GM21737 (cell line): ENCODE measurements around the gene GNG13.
"Not testable (repeated sequence)": the region's sequence is repeated elsewhere in the genome, so short reads cannot be mapped to it uniquely, and the experiment has no call there.

Source experiments
- ATAC-seq: cut with Tn5 transposase; IDR thresholded peaks from one replicate; pipeline ENCODE4 v1.9.1; 2021; ENCODE audit warnings: mild to moderate bottlenecking, moderate library complexity; ENCODE audit not compliant: unreplicated experiment

Gene GNG13

DNA sequence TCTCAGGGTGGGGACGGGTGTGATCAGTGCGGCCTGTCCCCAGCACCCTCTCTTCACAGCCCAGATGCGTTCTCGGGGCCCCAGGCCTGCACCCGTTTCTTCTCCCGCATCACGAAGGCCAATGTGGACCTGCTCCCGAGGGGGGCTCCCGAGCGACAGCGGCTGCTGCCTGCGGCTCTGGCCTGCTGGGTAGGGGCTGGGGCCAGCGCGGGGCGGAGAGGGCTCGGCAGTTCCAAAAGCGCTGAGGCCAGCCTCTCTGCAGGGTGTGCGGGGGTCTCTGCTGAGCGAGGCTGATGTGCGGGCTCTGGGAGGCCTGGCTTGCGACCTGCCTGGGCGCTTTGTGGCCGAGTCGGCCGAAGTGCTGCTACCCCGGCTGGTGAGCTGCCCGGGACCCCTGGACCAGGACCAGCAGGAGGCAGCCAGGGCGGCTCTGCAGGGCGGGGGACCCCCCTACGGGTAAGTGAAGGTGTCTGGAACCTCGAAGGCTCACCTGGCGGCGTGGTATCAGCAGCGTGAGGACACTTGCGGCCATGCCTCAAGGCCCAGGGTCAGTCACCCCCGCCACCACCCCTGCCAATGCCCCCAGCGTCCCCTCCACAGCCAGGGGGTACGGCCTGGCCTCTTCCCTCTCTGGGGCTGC is 35.6 kb downstream of the GNG13 start:
- no peak for ATAC-seq

DNA sequence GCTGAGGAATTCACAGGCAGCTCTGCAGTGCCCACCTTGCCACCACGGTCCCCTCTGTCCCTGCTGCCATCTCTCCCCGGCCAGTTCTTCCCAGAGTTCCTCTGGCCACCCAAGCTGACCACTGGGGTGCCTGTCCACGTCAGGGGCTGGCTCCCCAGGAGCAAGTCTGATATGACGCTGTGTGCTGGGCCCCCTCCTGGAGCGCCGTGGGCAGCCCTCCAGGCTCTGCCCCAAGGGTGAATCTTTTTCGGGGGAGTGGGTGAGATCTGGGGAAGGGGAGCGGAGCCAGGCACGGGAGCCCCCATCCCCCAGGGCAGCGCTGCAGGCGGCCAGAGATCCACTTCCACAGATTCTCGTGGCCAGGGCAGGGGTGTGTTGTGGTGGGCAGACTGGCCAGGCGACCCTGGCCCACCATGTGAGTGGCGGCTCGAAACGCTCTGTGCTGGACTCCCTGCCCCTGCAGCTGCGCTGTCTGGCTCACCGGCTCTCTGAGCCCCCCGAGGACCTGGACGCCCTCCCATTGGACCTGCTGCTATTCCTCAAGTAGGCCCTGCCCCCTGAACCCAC is 36.3 kb downstream of the GNG13 start:
- ATAC-seq: no peak

DNA sequence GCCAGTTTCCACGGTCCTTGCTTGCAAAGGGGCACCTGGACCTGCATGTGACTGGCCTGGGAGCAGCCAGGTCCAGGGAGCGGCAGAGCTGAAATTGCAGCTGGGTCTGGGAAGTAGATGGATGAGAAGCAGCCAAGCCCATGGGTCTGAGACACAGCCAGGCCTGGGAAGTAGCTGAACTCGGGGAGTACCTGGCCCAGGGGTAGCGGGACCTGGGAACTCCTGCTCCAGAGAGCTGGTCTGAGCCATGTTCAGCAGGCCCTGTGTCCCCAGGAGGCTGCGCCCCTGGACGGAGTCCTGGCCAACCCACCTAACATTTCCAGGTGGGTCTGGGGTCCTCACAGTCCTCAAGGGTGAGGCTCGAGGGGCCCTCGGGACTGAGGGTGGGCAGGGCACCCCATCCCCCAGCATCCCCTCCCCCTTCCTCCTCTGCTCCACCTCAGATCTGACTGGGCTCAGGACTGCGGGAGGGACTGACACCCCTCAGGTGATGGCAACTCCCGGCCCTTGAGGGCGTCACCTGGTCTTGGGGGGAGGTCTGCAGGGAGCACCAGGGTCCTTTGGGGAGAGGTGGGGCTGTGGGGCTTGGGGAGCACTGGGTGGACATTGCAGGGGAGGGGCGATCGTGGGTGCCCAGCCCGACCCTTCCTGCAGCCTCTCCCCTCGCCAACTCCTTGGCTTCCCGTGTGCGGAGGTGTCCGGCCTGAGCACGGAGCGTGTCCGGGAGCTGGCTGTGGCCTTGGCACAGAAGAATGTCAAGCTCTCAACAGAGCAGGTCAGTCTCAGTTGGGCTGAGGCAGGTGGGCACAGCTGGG is 37.0 kb downstream of the GNG13 start:
- ATAC-seq: no peak

DNA sequence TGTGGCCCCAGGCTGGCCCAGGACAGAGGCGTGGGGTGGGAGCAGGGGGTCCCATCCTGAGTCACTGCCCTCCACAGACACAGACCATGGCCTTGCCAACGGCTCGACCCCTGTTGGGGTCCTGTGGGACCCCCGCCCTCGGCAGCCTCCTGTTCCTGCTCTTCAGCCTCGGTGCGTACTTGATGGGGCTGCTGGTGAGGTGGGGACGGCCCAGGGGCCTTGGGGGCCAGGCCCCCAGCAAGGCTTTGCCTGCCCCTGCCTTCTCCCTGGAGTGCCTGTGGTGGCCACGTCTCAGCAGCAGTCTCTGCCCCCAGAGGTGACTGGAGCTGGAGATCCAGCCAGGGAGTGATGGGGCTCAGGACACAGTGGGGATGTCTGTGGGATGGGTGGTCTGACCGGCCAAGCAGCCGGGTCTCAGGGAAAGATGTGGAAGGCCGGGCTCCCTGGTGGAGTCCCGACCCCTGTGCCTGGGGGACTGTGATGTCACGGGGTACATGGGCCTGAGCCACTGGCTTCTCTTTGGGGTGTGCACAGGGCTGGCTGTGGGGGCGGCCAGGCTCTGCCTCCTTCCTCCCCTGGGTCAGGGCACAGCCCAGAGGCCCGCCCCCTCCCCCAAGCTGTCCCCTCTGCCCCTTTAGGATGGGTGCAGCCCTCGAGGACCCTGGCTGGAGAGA is 37.8 kb downstream of the GNG13 start:
- no peak for ATAC-seq

DNA sequence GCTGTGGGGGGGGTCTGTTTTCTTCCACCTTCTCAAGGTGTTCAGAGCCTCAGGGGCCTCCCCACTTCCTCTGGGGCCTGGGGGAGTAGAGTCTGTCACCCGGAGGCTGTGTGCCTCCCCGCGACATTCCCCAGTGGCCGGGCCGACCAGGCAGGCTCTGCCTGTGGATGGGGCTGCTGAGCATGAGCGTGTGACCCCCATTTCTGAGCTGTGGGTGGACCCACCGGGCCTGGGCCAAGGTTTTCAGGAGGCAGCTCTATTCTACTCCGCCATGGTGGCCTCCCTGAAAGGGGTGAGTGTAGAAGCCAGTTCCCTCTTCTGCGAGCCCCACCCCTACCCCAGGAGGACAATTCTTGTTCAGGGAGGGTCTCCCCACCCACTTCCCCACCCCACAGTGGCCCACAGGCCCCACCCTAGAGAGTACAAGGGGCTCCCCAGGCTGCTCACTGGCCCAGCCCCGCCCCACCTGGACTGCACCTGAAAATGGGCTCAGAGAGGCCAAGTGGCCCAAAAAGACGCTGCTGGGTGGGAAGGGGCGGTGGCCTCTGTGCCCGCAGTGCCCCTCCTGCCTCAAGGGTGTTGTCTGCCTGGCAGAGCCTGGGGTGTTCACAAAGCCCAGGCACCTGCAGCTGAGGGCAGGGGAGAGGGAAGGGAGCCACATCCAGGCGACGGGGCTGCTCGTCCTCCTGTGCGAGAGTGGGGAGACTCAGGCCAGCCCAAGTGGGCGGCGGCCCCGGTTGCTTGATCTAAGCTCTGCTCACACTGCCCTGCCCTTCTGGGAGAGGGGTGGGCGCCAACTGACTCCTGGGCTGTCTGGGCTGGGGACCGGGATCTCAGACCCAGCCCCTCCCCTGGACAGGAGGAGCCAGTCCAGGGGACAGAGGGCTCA is 38.7 kb downstream of the GNG13 start:
- no peak for ATAC-seq

DNA sequence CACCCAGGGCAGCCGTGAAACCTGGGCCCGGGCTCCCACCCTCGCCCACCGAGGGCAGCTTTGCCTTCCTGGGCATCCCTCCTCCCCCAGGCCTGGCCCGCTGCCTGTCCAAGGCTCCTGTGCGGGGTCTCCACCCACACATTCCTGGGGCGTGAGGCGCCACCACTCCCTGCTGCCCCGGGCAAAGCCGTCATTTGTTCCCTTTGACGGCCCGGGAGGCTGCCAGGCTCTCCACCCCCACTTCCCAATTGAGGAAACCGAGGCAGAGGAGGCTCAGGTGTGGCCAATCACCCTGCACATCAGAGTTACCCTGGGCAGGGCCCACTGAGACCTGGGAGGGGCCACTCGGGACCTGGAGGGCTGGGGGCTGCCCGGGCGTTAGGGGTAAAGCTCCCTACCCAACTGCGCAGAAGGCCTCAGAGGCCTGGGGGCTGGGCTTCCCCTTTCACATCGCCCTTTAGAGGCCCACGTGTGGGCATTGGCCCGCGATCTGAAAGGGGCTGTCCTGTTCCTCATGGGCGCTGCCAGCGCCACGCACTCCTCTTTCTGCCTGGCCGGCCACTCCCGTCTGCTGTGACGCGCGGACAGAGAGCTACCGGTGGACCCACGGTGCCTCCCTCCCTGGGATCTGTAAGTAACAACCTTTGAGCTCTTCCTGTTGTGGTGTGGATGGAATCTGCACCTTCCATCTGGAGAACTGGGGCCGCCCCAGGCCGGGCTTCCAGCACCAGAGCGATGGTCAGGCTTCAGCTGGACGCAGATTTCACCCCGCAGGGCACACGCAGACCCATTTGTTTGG is 39.8 kb downstream of the GNG13 start, which contains the start of gene MSLN:
Gene MSLN (plus strand): TSS at position 190 of the 799 bp plus-strand sequence. CDS start 1,947 bp downstream, outside the sequence.
- no peak for ATAC-seq

DNA sequence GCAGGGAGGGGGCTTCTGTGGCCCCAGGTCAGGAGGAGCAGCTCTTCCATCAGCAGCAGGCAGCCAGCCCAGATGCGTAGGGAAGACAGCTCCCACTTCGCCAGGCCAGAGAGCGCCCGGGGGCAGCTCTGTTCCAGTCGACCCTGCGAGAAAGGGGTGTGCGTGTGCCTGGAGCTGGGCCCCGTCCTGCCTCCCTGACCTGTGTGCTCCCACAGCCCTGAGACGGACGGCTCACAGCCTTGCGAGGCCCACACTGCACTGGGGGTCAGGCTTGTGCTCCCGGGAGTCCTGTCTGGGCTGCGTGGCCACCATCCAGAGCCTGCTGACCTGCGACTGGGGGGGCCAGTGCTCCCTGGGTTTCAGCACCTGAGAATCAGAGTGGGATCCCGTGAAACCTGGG is 40.5 kb downstream of the GNG13 start:
- no peak for ATAC-seq

DNA sequence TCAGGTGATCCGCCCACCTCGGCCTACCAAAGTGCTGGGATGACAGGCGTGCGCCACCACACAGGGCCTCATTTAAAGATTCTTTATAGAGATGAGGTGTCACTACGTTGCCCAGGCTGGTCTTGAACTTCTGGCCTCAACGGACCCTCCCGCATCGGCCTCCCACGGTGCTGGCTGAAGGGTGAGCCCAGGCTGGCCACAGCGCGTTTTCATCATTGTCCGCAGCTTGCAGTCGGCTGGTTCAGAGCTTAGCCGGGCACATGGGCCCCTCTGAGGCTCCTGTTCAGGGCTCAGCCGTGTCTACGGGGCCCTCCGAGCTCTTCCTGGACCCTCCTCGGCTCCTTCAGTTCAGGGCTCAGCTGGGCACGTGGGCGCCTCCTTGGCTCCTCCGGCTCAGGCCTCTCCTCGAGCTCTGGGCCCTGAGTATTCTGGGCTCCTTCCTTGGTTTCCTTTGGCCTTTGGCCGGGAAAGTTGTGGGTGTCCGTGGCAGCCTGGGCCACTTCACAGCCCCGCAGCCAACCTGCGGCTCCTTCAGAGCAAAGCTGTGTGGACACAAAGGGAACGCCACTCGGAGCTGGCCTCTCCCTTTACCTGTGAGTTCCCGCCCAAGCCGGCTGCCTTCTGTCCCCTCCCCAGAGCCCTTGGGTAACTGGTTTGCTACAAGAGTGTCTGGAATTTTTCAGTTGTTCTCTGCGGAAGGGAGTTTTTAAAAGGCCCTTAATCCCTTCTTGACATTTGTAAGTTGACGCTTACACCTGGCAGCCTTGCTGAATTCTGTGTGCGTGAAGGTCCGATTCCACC is 41.2 kb downstream of the GNG13 start:
- no peak for ATAC-seq

DNA sequence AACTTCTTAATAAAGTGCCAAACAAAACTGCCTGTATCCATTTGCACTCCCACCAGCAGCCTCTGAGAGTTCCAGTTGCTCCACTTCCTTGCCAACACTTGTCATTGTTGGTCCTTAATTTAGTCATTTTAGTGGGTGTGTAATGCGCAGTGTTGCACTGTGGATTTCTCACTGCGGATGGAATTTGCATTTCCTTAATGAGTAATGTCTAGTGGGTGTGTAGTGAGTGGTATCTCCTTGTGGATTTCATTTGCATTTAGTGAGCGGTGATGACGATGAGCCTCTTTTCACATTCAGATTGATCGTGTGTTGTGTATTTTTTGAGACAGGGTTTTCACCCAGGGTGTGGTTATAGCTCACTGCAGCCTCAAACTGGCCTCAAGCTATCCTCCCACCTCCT is 44.1 kb downstream of the GNG13 start:
- no peak for ATAC-seq

DNA sequence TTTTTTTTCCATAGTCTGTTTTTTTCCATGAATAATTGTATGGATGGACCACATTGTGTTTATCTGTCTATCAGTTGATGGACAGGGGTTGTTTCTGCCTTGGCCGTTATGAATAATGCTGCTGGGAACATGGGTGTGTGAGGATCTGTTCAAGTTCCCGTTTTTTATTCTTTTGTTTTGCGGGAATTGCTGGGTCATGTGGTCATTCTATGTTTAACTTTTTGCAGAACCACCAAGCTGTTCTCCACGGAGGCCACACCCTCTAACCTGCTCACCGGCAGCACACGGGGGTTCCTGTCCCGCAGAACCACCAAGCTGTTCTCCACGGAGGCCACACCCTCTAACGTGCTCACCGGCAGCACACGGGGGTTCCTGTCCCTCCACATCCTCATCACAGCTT is 45.9 kb downstream of the GNG13 start:
- no peak for ATAC-seq

DNA sequence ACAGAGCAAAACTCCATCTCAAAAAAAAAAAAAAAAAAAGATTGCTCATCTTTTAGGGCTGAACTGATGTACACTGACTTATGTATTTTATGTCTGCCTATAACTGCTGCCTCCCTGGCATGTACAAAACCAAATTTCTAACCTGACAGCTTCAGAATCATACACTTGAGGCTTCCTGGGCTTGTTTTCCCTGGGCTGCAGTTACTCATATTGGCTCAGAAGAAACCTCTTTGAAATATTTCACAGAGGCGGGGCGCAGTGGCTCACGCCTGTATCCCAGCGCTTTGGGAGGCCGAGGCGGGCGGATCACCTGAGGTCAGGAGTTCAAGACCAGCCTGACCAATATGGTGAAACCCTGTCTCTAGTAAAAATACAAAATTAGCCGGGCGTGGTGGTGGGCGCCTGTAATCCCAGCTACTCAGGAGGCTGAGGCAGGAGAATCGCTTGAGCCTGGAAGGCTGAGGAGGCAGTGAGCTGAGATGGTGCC is 46.4 kb downstream of the GNG13 start:
- ATAC-seq: not testable (repeated sequence)

DNA sequence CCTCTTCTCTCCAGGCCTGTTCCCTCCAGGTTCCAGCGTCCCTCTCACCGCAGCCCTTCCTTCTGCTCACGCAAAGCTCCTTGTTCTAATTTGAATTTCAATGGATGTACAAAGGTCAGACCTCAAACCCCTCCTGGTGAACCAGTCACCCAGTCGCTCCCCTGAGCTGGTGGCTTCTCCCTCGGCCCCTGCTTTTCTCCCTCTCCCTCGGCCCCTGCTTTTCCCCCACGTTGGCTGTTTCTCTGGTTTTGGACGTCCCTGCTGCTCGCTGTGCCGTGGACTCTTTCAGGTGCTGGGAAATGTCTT is 48.6 kb downstream of the GNG13 start:
- no peak for ATAC-seq

DNA sequence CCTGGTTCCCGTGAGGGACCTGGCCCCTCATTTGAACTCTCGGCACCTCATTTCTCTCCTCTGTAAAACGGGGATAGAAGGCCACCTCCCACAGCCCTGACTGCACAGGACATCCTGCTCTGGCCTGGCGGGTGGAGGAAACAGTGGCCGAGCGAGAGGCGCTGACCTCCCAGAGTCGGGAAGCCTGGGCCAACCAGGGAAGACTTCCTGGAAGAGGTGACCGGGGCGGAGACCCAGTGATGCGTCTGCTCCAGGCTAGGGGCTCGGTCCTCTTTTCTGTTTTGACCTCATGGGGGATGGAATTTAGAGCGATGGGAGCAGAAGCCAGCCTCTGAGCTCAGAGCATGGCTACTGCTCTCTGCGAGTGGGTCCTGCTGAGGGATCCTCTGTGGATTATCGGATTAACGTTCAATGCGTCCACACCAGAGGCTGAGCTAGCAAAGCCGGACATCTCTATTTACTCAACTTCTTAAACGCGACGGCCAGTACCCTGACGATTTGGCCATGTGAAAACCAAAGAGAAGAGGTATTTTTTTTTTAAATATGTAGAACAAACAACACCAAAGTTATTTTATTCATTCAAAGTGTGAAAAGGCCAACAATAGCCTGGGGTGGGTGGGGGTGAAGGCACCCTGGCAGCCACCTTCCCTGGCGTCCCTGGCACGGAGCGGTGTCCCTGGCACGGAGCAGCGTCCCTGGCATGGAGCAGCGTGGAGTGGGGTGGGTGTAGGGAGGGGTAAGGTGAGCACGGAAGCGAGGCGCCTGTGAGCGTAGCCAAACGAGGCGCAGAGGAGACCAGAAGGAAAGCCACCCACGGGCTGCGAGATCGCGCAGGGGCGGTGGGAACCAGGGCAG is 49.2 kb downstream of the GNG13 start:
- no peak for ATAC-seq

DNA sequence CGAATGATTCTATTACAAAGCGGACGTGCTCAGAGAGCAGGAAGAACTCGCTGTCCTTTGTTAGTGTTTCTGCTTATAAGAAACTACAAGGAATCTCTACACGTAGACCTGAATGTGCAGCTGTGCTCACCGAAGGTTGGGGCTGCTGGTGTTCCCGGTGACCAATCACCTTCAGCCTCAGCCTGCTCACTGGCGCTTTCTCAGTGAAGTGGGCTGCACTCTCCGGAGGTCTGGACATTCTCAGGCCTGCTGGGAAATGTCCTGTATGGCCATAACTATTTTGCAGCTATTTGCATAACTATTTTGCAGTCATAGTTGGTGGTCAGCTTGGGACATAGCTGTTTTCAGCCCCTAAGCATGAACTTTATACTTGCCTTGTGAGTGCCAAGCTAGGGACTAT is 50.0 kb downstream of the GNG13 start:
- ATAC-seq: no peak

DNA sequence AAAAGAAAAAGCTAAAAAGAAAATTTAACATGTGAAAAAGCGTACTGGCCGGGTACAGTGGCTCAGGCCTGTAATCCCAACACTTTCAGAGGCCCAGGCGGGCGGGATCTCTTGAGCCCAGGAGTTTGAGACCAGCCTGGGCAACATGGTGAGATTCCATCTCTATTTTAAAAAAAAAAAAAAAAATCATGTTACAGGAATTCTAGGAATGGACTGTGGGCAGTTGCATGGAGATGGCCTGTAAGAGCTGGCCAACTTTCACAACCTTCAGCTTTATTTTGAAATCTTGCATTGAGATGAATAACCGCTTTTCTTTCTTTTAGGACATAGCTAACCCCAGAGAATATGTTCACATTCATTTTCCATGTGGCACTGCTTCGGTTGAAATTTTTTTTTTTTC is 51.5 kb downstream of the GNG13 start:
- no peak for ATAC-seq
